Keratinocyte (primary cell): ENCODE data around the gene GARS1. TPM values are rescaled to one million over a fixed set of nuclear protein-coding genes. Genes with fewer than 3 reads are reported as not detected.

Experiments used
- DNase-seq: peaks from one replicate; pipeline ENCODE4 v3.0.0-alpha.2; 2011; ENCODE audit warnings: low read depth, missing footprints, low spot score
- FAIRE-seq: peaks from 2 replicates; lab custom pipeline; 2011; peaks lifted over from hg19 to GRCh38; lab: Jason Lieb, UNC
- H2AFZ ChIP-seq: 2 replicates; pipeline ENCODE4 v1.6.0; 2012; ENCODE audit warnings: low read length, control low read depth, inconsistent platforms; ENCODE audit not compliant: control insufficient read depth
- H3K27ac ChIP-seq: 2 replicates; pipeline ENCODE4 v1.5.1; 2011; ENCODE audit warnings: low read length; ENCODE audit not compliant: control insufficient read depth, insufficient read depth
- H3K27me3 ChIP-seq: 3 replicates; pipeline ENCODE4 v1.6.0; 2011; ENCODE audit warnings: low read length; ENCODE audit not compliant: control insufficient read depth, insufficient read depth; ENCODE audit errors: extremely low read depth
- H3K36me3 ChIP-seq, 2 experiments: 2 replicates in 1 of 2; 3 replicates in 1 of 2; pipeline ENCODE4 v1.5.1; 2011; ENCODE audit warnings: low read length in 2 of 2, mild to moderate bottlenecking in 1 of 2; ENCODE audit not compliant: control insufficient read depth in 2 of 2, insufficient read depth in 2 of 2; ENCODE audit errors: extremely low read depth in 1 of 2
- H3K4me1 ChIP-seq: 3 replicates; pipeline ENCODE4 v1.5.1; 2011; ENCODE audit warnings: low read length; ENCODE audit not compliant: control insufficient read depth, insufficient read depth; ENCODE audit errors: extremely low read depth
- H3K4me2 ChIP-seq: 3 replicates; pipeline ENCODE4 v1.6.0; 2011; ENCODE audit warnings: low read depth, low read length; ENCODE audit not compliant: control insufficient read depth, insufficient read depth; ENCODE audit errors: extremely low read depth
- H3K4me3 ChIP-seq, 3 experiments: fragments of 200-600 bp in 1 of 3; sonication (generic) in 1 of 3; 2 replicates in 2 of 3; 3 replicates in 1 of 3; pipeline ENCODE4 v1.5.1; 2011 to 2016; ENCODE audit warnings: low read length in 3 of 3, mild to moderate bottlenecking in 3 of 3, control low read depth in 2 of 3, inconsistent platforms in 1 of 3, low read depth in 1 of 3, mixed read lengths in 1 of 3, mixed run types in 1 of 3, moderate library complexity in 1 of 3; ENCODE audit not compliant: control insufficient read depth in 2 of 3, insufficient read depth in 2 of 3; ENCODE audit errors: extremely low read depth in 1 of 3
- H3K79me2 ChIP-seq: 2 replicates; pipeline ENCODE4 v1.6.0; 2012; ENCODE audit warnings: low read length; ENCODE audit not compliant: control insufficient read depth, insufficient read depth
- H3K9ac ChIP-seq: 3 replicates; pipeline ENCODE4 v1.6.0; 2011; ENCODE audit warnings: low read length; ENCODE audit not compliant: control insufficient read depth, insufficient read depth; ENCODE audit errors: extremely low read depth
- H3K9me1 ChIP-seq: 3 replicates; pipeline ENCODE4 v1.6.0; 2011; ENCODE audit warnings: low read length; ENCODE audit not compliant: control insufficient read depth, insufficient read depth; ENCODE audit errors: extremely low read depth
- H3K9me3 ChIP-seq: 2 replicates; pipeline ENCODE4 v1.5.1; 2012; ENCODE audit warnings: low read depth, low read length; ENCODE audit not compliant: control insufficient read depth
- H4K20me1 ChIP-seq: 3 replicates; pipeline ENCODE4 v1.6.0; 2011; ENCODE audit warnings: low read length; ENCODE audit not compliant: control insufficient read depth, insufficient read depth; ENCODE audit errors: extremely low read depth
- EZH2 ChIP-seq: IDR thresholded peaks from one replicate; pipeline ENCODE4 v1.6.1; 2012; ENCODE audit warnings: inconsistent platforms, mild to moderate bottlenecking, low read length, moderate library complexity
- dilution Hi-C: fragments of 300-500 bp; cut with MboI; formaldehyde crosslinking; loops from one replicate; pipeline ENCODE4 v1.7.0; 2020; ENCODE audit warnings: low sequenced_read_pairs; ENCODE audit not compliant: extremely low pct_ligation_motif_present
- polyA plus RNA-seq, 5 experiments: library from polyadenylated mRNA; depleted of rRNA in 3 of 5; stranded (reverse) in 3 of 5; stranded (forward) in 1 of 5; unstranded in 1 of 5; fragments of >200 nt; gene quantifications; 1 replicate in 1 of 5; 2 replicates in 3 of 5; 3 replicates in 1 of 5; pipeline versions ENCODE4 v1.2.1 to v1.2.3, GENCODE V29; 2011 to 2012; ENCODE audit warnings: missing spikeins in 2 of 5, low read depth in 1 of 5, low replicate concordance in 1 of 5
- TF ChIP-seq, protein P1 (sequence below), 3 experiments: IDR thresholded peaks in 1 of 3; conservative IDR thresholded peaks in 1 of 3; optimal IDR thresholded peaks in 1 of 3; 2 replicates in 2 of 3; 3 replicates in 1 of 3; pipeline versions ENCODE3 to v1.5.1; 2011; ENCODE audit warnings: low read length in 3 of 3, mild to moderate bottlenecking in 3 of 3, moderate library complexity in 2 of 3, control low read depth in 1 of 3, inconsistent platforms in 1 of 3; ENCODE audit not compliant: insufficient read depth in 2 of 3; ENCODE audit errors: extremely low read depth in 1 of 3

GARS1 gene
- polyA plus RNA-seq, 1 donor (not counting 4 experiments of a cell fraction or from before 2014, with no cell fraction given), result 411 TPM

DNA sequence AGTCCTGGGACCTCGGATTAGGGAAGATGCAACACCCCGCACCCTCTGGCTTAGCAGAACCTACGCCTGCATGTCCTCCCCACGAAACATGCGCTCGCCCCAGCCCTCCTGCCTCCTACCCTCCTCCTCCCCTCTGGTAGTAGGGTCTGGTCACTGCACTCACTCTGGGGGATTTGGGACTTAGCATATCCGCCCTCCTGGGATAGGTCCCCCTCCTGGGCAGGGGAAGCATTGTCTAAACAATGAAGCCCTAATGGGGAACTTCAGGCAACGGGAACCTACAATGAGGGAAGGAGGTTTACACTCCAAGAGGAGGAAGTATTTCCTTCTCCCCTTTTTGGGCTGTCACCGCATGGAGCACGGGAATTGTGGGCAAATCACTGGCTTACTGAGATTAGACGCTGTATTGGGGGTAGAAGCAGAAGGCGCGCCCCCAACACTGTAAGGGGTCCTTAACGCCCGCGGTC is 86.7 kb downstream of the GARS1 start:
- Histone ChIP-seq H3K9me1 (no peaks in the 10 kb centered on the region), H3K27ac (no peak overlapping the region), H3K4me1 (no peaks in the 10 kb centered on the region), H3K27me3 (peaks cover 82% of the 10 kb centered on the region), H2AFZ (no peak overlapping the region), H3K79me2 (no peaks in the 10 kb centered on the region), H3K9ac (no peak overlapping the region), H3K36me3 (no peaks in the 10 kb centered on the region), H3K4me3 (no peak overlapping the region), H3K4me2 (no peak overlapping the region), H3K9me3 (no peaks in the 10 kb centered on the region), H4K20me1 (peaks cover 2% of the 10 kb centered on the region)
- DNase-seq, result no peak
- TF ChIP-seq, protein P1, sequence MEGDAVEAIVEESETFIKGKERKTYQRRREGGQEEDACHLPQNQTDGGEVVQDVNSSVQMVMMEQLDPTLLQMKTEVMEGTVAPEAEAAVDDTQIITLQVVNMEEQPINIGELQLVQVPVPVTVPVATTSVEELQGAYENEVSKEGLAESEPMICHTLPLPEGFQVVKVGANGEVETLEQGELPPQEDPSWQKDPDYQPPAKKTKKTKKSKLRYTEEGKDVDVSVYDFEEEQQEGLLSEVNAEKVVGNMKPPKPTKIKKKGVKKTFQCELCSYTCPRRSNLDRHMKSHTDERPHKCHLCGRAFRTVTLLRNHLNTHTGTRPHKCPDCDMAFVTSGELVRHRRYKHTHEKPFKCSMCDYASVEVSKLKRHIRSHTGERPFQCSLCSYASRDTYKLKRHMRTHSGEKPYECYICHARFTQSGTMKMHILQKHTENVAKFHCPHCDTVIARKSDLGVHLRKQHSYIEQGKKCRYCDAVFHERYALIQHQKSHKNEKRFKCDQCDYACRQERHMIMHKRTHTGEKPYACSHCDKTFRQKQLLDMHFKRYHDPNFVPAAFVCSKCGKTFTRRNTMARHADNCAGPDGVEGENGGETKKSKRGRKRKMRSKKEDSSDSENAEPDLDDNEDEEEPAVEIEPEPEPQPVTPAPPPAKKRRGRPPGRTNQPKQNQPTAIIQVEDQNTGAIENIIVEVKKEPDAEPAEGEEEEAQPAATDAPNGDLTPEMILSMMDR (optimal IDR thresholded peaks at IDR 0.05 in 1 of 3, IDR thresholded peaks at IDR 0.05 in 1 of 3, conservative IDR thresholded peaks at IDR 0.05 in 1 of 3; ENCODE audit: extremely low read depth in 1 of 3, insufficient read depth in 2 of 3, low read length in 3 of 3), result no peak
- TF ChIP-seq EZH2, result peak; percentile 89
- FAIRE-seq, result no peak
- dilution Hi-C loops, result no loop called here

DNA sequence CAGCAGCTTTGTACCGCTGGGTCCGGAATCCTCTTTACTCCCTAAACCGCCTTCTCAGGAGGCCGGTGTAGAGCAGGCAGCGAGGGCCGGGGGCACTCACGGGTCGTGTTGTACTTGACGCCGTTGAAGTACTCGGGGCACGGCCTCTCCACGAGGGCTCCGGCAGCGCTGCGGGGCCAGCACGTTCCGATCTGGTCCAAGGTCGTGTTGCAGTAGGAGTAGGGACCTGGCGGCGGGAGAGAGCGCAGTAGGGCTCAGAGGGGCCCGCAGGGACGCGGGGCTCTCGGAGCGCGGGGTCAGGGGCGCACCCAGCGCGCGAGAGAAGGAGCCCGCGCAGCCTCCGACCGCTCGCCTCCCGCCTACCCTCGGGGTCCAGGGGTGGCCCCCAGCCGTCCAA is 87.1 kb downstream of the GARS1 start:
- FAIRE-seq (no peak), DNase-seq (no peak)
- H3K4me1 ChIP-seq, result no peaks in the 10 kb centered on the region
- H3K9ac ChIP-seq, result no peak overlapping the region
- peak; percentile 81 for TF ChIP-seq EZH2
- TF ChIP-seq, protein P1 (optimal IDR thresholded peaks at IDR 0.05 in 1 of 3, IDR thresholded peaks at IDR 0.05 in 1 of 3, conservative IDR thresholded peaks at IDR 0.05 in 1 of 3; ENCODE audit: extremely low read depth in 1 of 3, insufficient read depth in 2 of 3, low read length in 3 of 3), result no peak
- H3K27me3 ChIP-seq, result peaks cover 80% of the 10 kb centered on the region
- H4K20me1 ChIP-seq, result peaks cover 2% of the 10 kb centered on the region
- dilution Hi-C loops, result no loop called here
- no peak overlapping the region for H3K27ac ChIP-seq
- no peak overlapping the region for H2AFZ ChIP-seq
- no peak overlapping the region for H3K4me3 ChIP-seq
- H3K4me2 ChIP-seq, result no peak overlapping the region
- no peaks in the 10 kb centered on the region for H3K36me3 ChIP-seq
- H3K9me3 ChIP-seq, result no peaks in the 10 kb centered on the region
- H3K9me1 ChIP-seq, result no peaks in the 10 kb centered on the region
- no peaks in the 10 kb centered on the region for H3K79me2 ChIP-seq
